GM21529 (cell line): ENCODE measurements around the gene OSBPL1A.

Experiments used
- ATAC-seq: cut with Tn5 transposase; IDR thresholded peaks from one replicate; pipeline ENCODE4 v1.9.1; 2021; ENCODE audit not compliant: unreplicated experiment

Gene OSBPL1A

GRCh38 chr18:24344509-24344908, 53.1 kb downstream of the OSBPL1A start:
- ATAC-seq, result no peak

- ATAC-seq, result no peak
Measured at GRCh38 chr18:24342347-24342746, 55.3 kb downstream of the OSBPL1A start.

- ATAC-seq, result no peak
Measured at GRCh38 chr18:24341361-24341760, 56.3 kb downstream of the OSBPL1A start.

- ATAC-seq, result no peak
Measured at GRCh38 chr18:24333084-24333483, 64.5 kb downstream of the OSBPL1A start.

GRCh38 chr18:24326211-24326610, 71.4 kb downstream of the OSBPL1A start:
- no peak for ATAC-seq

GRCh38 chr18:24322584-24323136, 75.0 kb downstream of the OSBPL1A start:
- no peak for ATAC-seq

- no peak for ATAC-seq
Measured at GRCh38 chr18:24321071-24321470, 76.6 kb downstream of the OSBPL1A start.

GRCh38 chr18:24319757-24320156, 77.9 kb downstream of the OSBPL1A start:
- ATAC-seq, result no peak

GRCh38 chr18:24317370-24317769, 80.3 kb downstream of the OSBPL1A start:
- ATAC-seq, result no peak

- no peak for ATAC-seq
Measured at GRCh38 chr18:24315170-24315569, 82.5 kb downstream of the OSBPL1A start.

- ATAC-seq, result no peak
Measured at GRCh38 chr18:24306201-24306600, 91.4 kb downstream of the OSBPL1A start.

- no peak for ATAC-seq
Measured at GRCh38 chr18:24300703-24301102, 96.9 kb downstream of the OSBPL1A start.

GRCh38 chr18:24296276-24296675, 101.3 kb downstream of the OSBPL1A start:
- ATAC-seq, result no peak

- no peak for ATAC-seq
Measured at GRCh38 chr18:24293254-24293653, 104.4 kb downstream of the OSBPL1A start.

- ATAC-seq, result no peak
Measured at GRCh38 chr18:24278591-24278990, 119.0 kb downstream of the OSBPL1A start.

GRCh38 chr18:24277516-24278195, 120.0 kb downstream of the OSBPL1A start:
- ATAC-seq, result no peak

- no peak for ATAC-seq
Measured at GRCh38 chr18:24276994-24277393, 120.6 kb downstream of the OSBPL1A start.

GRCh38 chr18:24274837-24275236, 122.8 kb downstream of the OSBPL1A start:
- no peak for ATAC-seq

GRCh38 chr18:24273596-24273995, 124.0 kb downstream of the OSBPL1A start:
- no peak for ATAC-seq

GRCh38 chr18:24272229-24272525, 125.4 kb downstream of the OSBPL1A start:
- no peak for ATAC-seq

GRCh38 chr18:24271381-24272228, 126.0 kb downstream of the OSBPL1A start:
- ATAC-seq, result no peak

- no peak for ATAC-seq
Measured at GRCh38 chr18:24270937-24271380, 126.7 kb downstream of the OSBPL1A start.
